WERI-Rb-1 (cell line): ENCODE measurements around the gene LHX2.

ENCODE experiments used
- DNase-seq: peaks from one replicate; pipeline ENCODE4 v3.0.0-alpha.2; 2020
- H3K27ac ChIP-seq: fragments of 250-450 bp; sonication (Bioruptor Pico); 2 replicates; pipeline ENCODE4 v1.5.1; 2020; ENCODE audit warnings: mild to moderate bottlenecking, moderate library complexity
- H3K27me3 ChIP-seq: fragments of 250-450 bp; sonication (Bioruptor Pico); 2 replicates; pipeline ENCODE4 v1.5.1; 2021; ENCODE audit warnings: mild to moderate bottlenecking, low read depth, moderate library complexity; ENCODE audit not compliant: insufficient read depth, severe bottlenecking
- H3K36me3 ChIP-seq: fragments of 250-450 bp; sonication (Bioruptor Pico); 2 replicates; pipeline ENCODE4 v1.5.1; 2020; ENCODE audit warnings: mild to moderate bottlenecking, moderate library complexity
- H3K4me3 ChIP-seq: 2 replicates; pipeline ENCODE4 v1.5.1; 2011; ENCODE audit warnings: low read depth, mild to moderate bottlenecking, control low read depth, low read length
- H3K9me3 ChIP-seq: fragments of 250-450 bp; sonication (Bioruptor Pico); 2 replicates; pipeline ENCODE4 v1.5.1; 2021; ENCODE audit warnings: mild to moderate bottlenecking, moderate library complexity; ENCODE audit not compliant: severe bottlenecking
- TF ChIP-seq, protein P1 (sequence below): IDR thresholded peaks from 2 replicates; pipeline ENCODE4 v1.5.1; 2011; ENCODE audit warnings: low read depth, mild to moderate bottlenecking, control low read depth, inconsistent platforms, low read length

Gene LHX2

DNA sequence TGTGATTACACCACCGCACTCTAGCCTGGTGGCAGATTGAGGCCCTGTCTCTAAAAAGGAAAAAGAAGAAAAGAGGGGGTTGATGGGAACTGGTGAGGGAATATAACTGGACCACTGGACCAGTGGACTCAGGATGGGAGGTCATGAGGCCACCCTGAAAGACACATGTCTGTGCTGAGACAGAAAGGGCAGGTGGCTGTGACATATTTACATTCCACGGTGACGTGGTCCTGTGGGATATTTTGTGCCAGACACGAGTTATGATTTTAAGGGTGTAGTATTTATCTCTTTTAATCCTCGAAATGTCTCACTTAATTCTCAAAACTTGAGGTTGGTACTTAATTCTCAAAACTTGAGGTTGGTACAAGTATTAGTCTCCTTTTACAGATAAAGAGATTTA, 32.9 kb downstream of the LHX2 start:
- DNase-seq, result no peak
- Histone ChIP-seq H3K36me3 (no peaks in the 10 kb centered on the region), H3K4me3 (no peak overlapping the region), H3K9me3 (no peaks in the 10 kb centered on the region), H3K27ac (no peak overlapping the region), H3K27me3 (no peaks in the 10 kb centered on the region)
- TF ChIP-seq, protein P1, sequence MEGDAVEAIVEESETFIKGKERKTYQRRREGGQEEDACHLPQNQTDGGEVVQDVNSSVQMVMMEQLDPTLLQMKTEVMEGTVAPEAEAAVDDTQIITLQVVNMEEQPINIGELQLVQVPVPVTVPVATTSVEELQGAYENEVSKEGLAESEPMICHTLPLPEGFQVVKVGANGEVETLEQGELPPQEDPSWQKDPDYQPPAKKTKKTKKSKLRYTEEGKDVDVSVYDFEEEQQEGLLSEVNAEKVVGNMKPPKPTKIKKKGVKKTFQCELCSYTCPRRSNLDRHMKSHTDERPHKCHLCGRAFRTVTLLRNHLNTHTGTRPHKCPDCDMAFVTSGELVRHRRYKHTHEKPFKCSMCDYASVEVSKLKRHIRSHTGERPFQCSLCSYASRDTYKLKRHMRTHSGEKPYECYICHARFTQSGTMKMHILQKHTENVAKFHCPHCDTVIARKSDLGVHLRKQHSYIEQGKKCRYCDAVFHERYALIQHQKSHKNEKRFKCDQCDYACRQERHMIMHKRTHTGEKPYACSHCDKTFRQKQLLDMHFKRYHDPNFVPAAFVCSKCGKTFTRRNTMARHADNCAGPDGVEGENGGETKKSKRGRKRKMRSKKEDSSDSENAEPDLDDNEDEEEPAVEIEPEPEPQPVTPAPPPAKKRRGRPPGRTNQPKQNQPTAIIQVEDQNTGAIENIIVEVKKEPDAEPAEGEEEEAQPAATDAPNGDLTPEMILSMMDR, result no peak

DNA sequence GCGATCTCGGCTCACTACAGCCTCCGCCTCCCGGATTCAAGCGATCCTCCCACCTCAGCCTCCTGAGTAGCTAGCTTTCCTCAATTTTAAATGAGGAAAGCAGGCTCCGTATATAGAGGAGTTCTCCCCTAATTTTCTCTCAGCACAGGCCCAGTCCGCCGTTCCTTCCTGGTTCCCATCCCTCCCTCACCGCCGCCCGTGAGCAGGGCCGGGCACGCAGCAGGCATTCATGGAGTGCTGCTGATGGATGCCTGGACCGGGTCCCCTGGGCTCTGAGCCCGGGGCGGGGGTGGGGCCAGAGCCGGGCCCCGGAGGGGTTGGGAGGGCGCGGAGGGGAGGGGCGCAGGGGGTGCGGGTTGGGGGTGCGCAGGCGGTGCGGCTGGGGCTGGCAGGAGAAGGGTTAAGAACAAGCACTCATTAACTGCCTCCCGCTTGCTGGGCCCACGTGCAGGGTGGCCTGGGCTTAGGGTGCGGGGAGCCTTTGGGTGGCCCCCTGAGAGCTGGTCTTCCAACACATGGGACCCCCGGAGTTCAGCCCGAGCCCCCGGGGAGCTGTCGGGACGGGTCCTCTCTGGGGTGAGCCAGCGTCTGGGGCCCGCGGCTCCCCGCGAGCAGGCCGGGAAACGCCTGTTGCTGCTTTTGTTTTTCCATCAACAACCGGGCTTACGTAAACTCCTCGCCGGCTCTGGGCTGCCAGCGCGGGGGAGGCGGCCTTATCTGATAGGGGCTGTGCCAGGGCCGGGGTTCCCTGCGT, 33.7 kb downstream of the LHX2 start:
- H3K4me3 ChIP-seq, result no peak overlapping the region
- H3K27ac ChIP-seq, result no peak overlapping the region

DNA sequence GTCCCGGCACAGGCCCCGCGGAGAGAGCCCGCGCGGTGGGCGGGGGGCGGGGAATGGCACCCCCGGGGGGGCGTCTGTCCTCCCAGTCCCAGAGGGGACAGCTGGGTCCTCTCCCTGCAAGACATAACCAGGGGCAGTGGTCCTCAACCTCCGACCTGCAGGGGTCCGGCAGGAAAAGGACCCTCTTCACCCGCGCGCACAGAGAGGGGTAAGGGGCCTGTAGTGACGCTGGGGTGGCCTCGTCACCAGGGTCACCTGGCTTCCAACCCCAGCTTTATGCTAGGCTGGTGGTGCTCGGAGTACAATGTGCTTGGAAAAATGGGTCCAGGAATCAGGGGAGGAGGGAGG, 34.2 kb downstream of the LHX2 start:
- Histone ChIP-seq H3K27me3 (no peaks in the 10 kb centered on the region), H3K36me3 (no peaks in the 10 kb centered on the region), H3K4me3 (no peak overlapping the region), H3K27ac (no peak overlapping the region), H3K9me3 (no peaks in the 10 kb centered on the region)
- DNase-seq, result no peak
- TF ChIP-seq, protein P1, result no peak

More for the DNA sequence above, 33.7 kb downstream of the LHX2 start:
- no peak for DNase-seq
- H3K9me3 ChIP-seq, result no peaks in the 10 kb centered on the region
- H3K36me3 ChIP-seq, result no peaks in the 10 kb centered on the region
- TF ChIP-seq, protein P1, result no peak
- no peaks in the 10 kb centered on the region for H3K27me3 ChIP-seq

DNA sequence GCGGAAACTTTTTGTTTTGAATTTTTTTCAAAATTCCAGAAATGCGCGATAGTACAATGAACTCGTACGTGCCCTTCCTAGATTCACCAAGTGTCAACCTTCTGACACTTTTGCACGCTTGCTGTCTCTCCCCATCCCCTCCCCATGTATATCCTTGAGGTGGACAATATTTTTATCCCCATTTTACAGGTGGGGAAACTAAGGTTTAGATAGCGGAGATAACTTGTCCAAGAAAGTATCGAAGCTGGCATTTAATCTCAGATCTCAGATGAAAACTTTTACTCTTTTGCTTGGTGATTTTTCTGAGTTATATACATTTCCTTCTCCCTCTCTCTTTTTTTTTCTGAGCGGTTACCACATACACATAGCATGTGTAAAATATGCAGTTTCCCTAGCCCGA, 34.6 kb downstream of the LHX2 start:
- no peaks in the 10 kb centered on the region for H3K27me3 ChIP-seq
- no peak overlapping the region for H3K27ac ChIP-seq
- H3K4me3 ChIP-seq, result no peak overlapping the region
- no peaks in the 10 kb centered on the region for H3K36me3 ChIP-seq
- DNase-seq, result no peak
- TF ChIP-seq, protein P1, result no peak
- no peaks in the 10 kb centered on the region for H3K9me3 ChIP-seq

DNA sequence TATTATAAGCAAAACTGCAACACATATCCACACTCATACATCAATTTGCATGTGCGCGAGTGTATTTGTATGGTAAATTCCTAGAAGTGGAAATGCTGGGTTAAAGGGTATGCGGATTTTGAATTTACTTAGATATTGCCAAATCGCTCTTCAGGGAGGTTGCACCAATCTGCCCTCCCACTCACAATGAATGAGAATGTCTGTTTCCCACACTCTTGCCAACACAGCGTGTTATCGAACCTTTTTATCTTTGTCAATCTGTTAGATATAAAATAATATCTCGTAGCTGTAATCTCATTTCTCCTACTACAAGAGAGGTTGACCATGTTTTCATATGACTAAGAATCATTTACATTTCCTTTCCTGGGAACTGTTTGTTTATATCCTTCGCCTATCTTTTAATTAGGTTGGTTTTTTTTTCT, 35.7 kb downstream of the LHX2 start:
- H3K36me3 ChIP-seq, result no peaks in the 10 kb centered on the region
- no peaks in the 10 kb centered on the region for H3K9me3 ChIP-seq
- no peak for DNase-seq
- TF ChIP-seq, protein P1, result no peak
- no peak overlapping the region for H3K27ac ChIP-seq
- H3K4me3 ChIP-seq, result no peak overlapping the region
- H3K27me3 ChIP-seq, result no peaks in the 10 kb centered on the region

DNA sequence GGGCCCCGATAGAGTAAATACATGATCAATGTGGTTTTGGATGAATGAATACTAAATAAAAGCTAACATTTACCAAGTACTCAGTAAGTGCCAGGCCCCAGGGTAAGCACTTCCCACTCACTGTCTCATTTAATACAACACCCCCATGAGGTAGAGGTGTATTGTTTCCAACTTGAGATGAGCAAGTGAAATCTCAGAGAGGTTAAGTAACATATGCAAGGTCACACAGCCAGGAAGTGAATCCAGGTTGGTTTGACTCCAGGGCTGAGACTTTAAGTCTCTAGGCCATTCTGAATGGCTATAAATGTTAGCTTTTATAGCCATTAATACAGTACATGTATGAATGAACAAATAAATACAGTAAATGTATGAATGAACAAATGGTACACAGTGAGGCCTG, 39.4 kb downstream of the LHX2 start:
- Histone ChIP-seq H3K4me3 (no peak overlapping the region), H3K27me3 (no peaks in the 10 kb centered on the region), H3K9me3 (peaks cover 5% of the 10 kb centered on the region), H3K36me3 (no peaks in the 10 kb centered on the region), H3K27ac (no peak overlapping the region)
- TF ChIP-seq, protein P1, result no peak
- no peak for DNase-seq
